GM18498 (cell line): ENCODE measurements around the gene FAM20C.
"Not testable (repeated sequence)": the region's sequence is repeated elsewhere in the genome, so short reads cannot be mapped to it uniquely, and the experiment has no call there.

ENCODE experiments used
- ATAC-seq: cut with Tn5 transposase; IDR thresholded peaks from one replicate; pipeline ENCODE4 v1.9.1; 2021; ENCODE audit warnings: mild to moderate bottlenecking, moderate library complexity; ENCODE audit not compliant: unreplicated experiment

Gene FAM20C

GRCh38 chr7:171912-172515 is 20.4 kb upstream of the FAM20C start:
- no peak for ATAC-seq

- ATAC-seq, result no peak
Observed at GRCh38 chr7:173209-173918, 19.0 kb upstream of the FAM20C start.

- no peak for ATAC-seq
Observed at GRCh38 chr7:174716-175115, 17.7 kb upstream of the FAM20C start.

GRCh38 chr7:175955-176354 is 16.4 kb upstream of the FAM20C start:
- ATAC-seq, result no peak

GRCh38 chr7:176381-176780 is 16.0 kb upstream of the FAM20C start:
- ATAC-seq, result no peak

- ATAC-seq, result no peak
Observed at GRCh38 chr7:176786-177459, 15.4 kb upstream of the FAM20C start.

GRCh38 chr7:178444-178843 is 13.9 kb upstream of the FAM20C start:
- ATAC-seq, result no peak

- ATAC-seq, result no peak
Observed at GRCh38 chr7:179209-179681, 13.1 kb upstream of the FAM20C start.

- no peak for ATAC-seq
Observed at GRCh38 chr7:179948-180694, 12.2 kb upstream of the FAM20C start.

- no peak for ATAC-seq
Observed at GRCh38 chr7:181738-182137, 10.6 kb upstream of the FAM20C start.

GRCh38 chr7:182502-182901 is 9.9 kb upstream of the FAM20C start:
- ATAC-seq, result not testable (repeated sequence)

- ATAC-seq, result no peak
Observed at GRCh38 chr7:183496-184292, 8.7 kb upstream of the FAM20C start.

- no peak for ATAC-seq
Observed at GRCh38 chr7:184294-185264, 7.8 kb upstream of the FAM20C start.

GRCh38 chr7:186516-187113 is 5.8 kb upstream of the FAM20C start:
- ATAC-seq, result no peak

GRCh38 chr7:187227-187927 is 5.0 kb upstream of the FAM20C start:
- no peak for ATAC-seq

- ATAC-seq, result no peak
Observed at GRCh38 chr7:188174-188573, 4.2 kb upstream of the FAM20C start.

- no peak for ATAC-seq
Observed at GRCh38 chr7:188727-189500, 3.5 kb upstream of the FAM20C start.

GRCh38 chr7:189719-190118 is 2.7 kb upstream of the FAM20C start:
- no peak for ATAC-seq
